HuH-7 (cell line): Measurements from ENCODE around the gene HHATL.
"Not testable (repeated sequence)": the region's sequence is repeated elsewhere in the genome, so short reads cannot be mapped to it uniquely, and the experiment has no call there.

Experiments
- DNase-seq: peaks from one replicate; pipeline ENCODE4 v3.0.0; 2011; ENCODE audit warnings: low spot score

The HHATL gene

GRCh38 chr3:42733501-42734262, 31.1 kb upstream of the HHATL start:
- DNase-seq: no peak

- DNase-seq: peak; percentile 77
Measured at GRCh38 chr3:42732829-42733459, 30.3 kb upstream of the HHATL start.

- DNase-seq: peak; percentile 70
Measured at GRCh38 chr3:42732196-42732828, 29.7 kb upstream of the HHATL start.

GRCh38 chr3:42731476-42732195, 29.0 kb upstream of the HHATL start:
- DNase-seq: no peak

GRCh38 chr3:42730706-42731420, 28.3 kb upstream of the HHATL start:
- no peak for DNase-seq

- no peak for DNase-seq
Measured at GRCh38 chr3:42730294-42730693, 27.7 kb upstream of the HHATL start.

- no peak for DNase-seq
Measured at GRCh38 chr3:42729404-42730145, 27.0 kb upstream of the HHATL start.

- DNase-seq: no peak
Measured at GRCh38 chr3:42728668-42729364, 26.2 kb upstream of the HHATL start.

- no peak for DNase-seq
Measured at GRCh38 chr3:42728056-42728455, 25.5 kb upstream of the HHATL start.

GRCh38 chr3:42725454-42725853, 22.9 kb upstream of the HHATL start:
- no peak for DNase-seq

- DNase-seq: no peak
Measured at GRCh38 chr3:42723219-42723618, 20.6 kb upstream of the HHATL start.

- DNase-seq: not testable (repeated sequence)
Measured at GRCh38 chr3:42722442-42722841, 19.8 kb upstream of the HHATL start.

GRCh38 chr3:42721690-42722089, 19.1 kb upstream of the HHATL start:
- no peak for DNase-seq

GRCh38 chr3:42720126-42720525, 17.5 kb upstream of the HHATL start:
- DNase-seq: no peak

- DNase-seq: no peak
Measured at GRCh38 chr3:42719002-42719401, 16.4 kb upstream of the HHATL start.

GRCh38 chr3:42718338-42718737, 15.7 kb upstream of the HHATL start:
- no peak for DNase-seq

GRCh38 chr3:42717306-42717705, 14.7 kb upstream of the HHATL start:
- DNase-seq: no peak

- no peak for DNase-seq
Measured at GRCh38 chr3:42714171-42714852, 11.7 kb upstream of the HHATL start.

- DNase-seq: no peak
Measured at GRCh38 chr3:42713747-42714146, 11.1 kb upstream of the HHATL start.
